ENCODE results near the gene GOLGA6C.
"Not testable (repeated sequence)": the region's sequence is repeated elsewhere in the genome, so short reads cannot be mapped to it uniquely, and the experiment has no call there.

Gene GOLGA6C

GRCh38 chr15:75227112-75227511 is 31.0 kb upstream of the GOLGA6C start:
- not testable (repeated sequence) for FAIRE-seq; DNase-seq (ENCODE audit: low spot score)

- FAIRE-seq: no peak
Measured at GRCh38 chr15:75227663-75228280, 30.4 kb upstream of the GOLGA6C start.

GRCh38 chr15:75228787-75229186 is 29.3 kb upstream of the GOLGA6C start:
- DNase-seq (ENCODE audit: low spot score) (no peak), FAIRE-seq (no peak)

More at GRCh38 chr15:75227663-75228280, 30.4 kb upstream of the GOLGA6C start:
- no peak for DNase-seq (ENCODE audit: low spot score)

- FAIRE-seq (no peak), DNase-seq (ENCODE audit: low spot score) (no peak)
Measured at GRCh38 chr15:75229191-75230015, 28.7 kb upstream of the GOLGA6C start.

- DNase-seq (ENCODE audit: low spot score) (no peak), FAIRE-seq (no peak)
Measured at GRCh38 chr15:75230016-75230343, 28.2 kb upstream of the GOLGA6C start.

- DNase-seq (ENCODE audit: low spot score) (no peak), FAIRE-seq (no peak)
Measured at GRCh38 chr15:75230551-75231371, 27.4 kb upstream of the GOLGA6C start.

GRCh38 chr15:75231836-75232235 is 26.3 kb upstream of the GOLGA6C start:
- FAIRE-seq: no peak

GRCh38 chr15:75232252-75232813 is 25.8 kb upstream of the GOLGA6C start:
- FAIRE-seq: no peak
- DNase-seq (ENCODE audit: low spot score): no peak

More at GRCh38 chr15:75231836-75232235, 26.3 kb upstream of the GOLGA6C start:
- no peak for DNase-seq (ENCODE audit: low spot score)

GRCh38 chr15:75232826-75233503 is 25.2 kb upstream of the GOLGA6C start:
- FAIRE-seq (no peak), DNase-seq (ENCODE audit: low spot score) (no peak)

- FAIRE-seq: no peak
- no peak for DNase-seq (ENCODE audit: low spot score)
Measured at GRCh38 chr15:75233504-75234190, 24.5 kb upstream of the GOLGA6C start.

- FAIRE-seq: no peak
- DNase-seq (ENCODE audit: low spot score): no peak
Measured at GRCh38 chr15:75234191-75234810, 23.8 kb upstream of the GOLGA6C start.

- FAIRE-seq (no peak), DNase-seq (ENCODE audit: low spot score) (no peak)
Measured at GRCh38 chr15:75235051-75235673, 23.0 kb upstream of the GOLGA6C start.

GRCh38 chr15:75235760-75236729 is 22.1 kb upstream of the GOLGA6C start:
- no peak for FAIRE-seq
- DNase-seq (ENCODE audit: low spot score): no peak

GRCh38 chr15:75237316-75237982 is 20.7 kb upstream of the GOLGA6C start:
- DNase-seq (ENCODE audit: low spot score): no peak
- no peak for FAIRE-seq

GRCh38 chr15:75238150-75238549 is 20.0 kb upstream of the GOLGA6C start:
- FAIRE-seq (no peak), DNase-seq (ENCODE audit: low spot score) (no peak)

GRCh38 chr15:75245741-75246140 is 12.4 kb upstream of the GOLGA6C start:
- DNase-seq (ENCODE audit: low spot score); FAIRE-seq: not testable (repeated sequence)

GRCh38 chr15:75248991-75249390 is 9.1 kb upstream of the GOLGA6C start:
- FAIRE-seq; DNase-seq (ENCODE audit: low spot score): not testable (repeated sequence)

- DNase-seq (ENCODE audit: low spot score) (no peak), FAIRE-seq (no peak)
Measured at GRCh38 chr15:75249726-75250125, 8.4 kb upstream of the GOLGA6C start.

Measured in RCC 7860 (cell line).